Esophagus muscularis mucosa (tissue), 4 donors: ENCODE results near the gene FMOD.

Experiments
- CTCF ChIP-seq, 3 experiments: fragments of 200-600 bp in 2 of 3; fragments of 450-650 bp in 1 of 3; sonication (generic) in 2 of 3; IDR thresholded peaks; one replicate each; pipeline ENCODE4 v1.5.1; 2017 to 2019; ENCODE audit warnings: antibody characterized with exemption in 3 of 3, mild to moderate bottlenecking in 2 of 3, moderate library complexity in 1 of 3
- EP300 ChIP-seq: sonication (generic); formaldehyde crosslinking; IDR thresholded peaks from one replicate; pipeline ENCODE4 v1.6.1; 2017; ENCODE audit warnings: antibody characterized with exemption
- POLR2A ChIP-seq: fragments of 450-650 bp; IDR thresholded peaks from one replicate; pipeline ENCODE4 v1.6.1; 2017; ENCODE audit warnings: antibody characterized with exemption, moderate library complexity, mild to moderate bottlenecking, low read depth
- POLR2AphosphoS5 ChIP-seq, 2 donors: sonication (generic); formaldehyde crosslinking; IDR thresholded peaks; one replicate each; pipeline ENCODE4 v1.6.1; 2017; ENCODE audit warnings: antibody characterized with exemption in 2 of 2

DNA sequence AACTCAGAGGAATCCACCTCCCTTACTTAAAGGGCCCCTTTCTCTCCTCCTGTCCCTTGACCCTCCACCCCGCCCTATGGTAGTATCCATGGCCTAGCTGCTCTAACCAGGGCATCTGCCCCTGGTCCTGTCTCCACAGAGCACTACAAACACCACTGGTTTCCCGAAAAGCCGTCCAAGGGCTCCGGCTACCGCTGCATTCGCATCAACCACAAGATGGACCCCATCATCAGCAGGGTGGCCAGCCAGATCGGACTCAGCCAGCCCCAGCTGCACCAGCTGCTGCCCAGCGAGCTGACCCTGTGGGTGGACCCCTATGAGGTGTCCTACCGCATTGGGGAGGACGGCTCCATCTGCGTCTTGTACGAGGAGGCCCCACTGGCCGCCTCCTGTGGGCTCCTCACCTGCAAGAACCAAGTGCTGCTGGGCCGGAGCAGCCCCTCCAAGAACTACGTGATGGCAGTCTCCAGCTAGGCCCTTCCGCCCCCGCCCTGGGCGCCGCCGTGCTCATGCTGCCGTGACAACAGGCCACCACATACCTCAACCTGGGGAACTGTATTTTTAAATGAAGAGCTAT lies 43.9 kb downstream of the FMOD start:
- no peak for TF ChIP-seq CTCF (IDR thresholded peaks at IDR 0.05)
- no peak for TF ChIP-seq EP300
- TF ChIP-seq POLR2A, result no peak
- peak; percentile 29 to 60 for TF ChIP-seq POLR2AphosphoS5 (IDR thresholded peaks at IDR 0.05)
